Smooth muscle cell (in vitro differentiated cells): ENCODE measurements around the gene TMEM271. TPM values are rescaled to one million over a fixed set of nuclear protein-coding genes. Genes with fewer than 3 reads are reported as not detected.
"Not testable (repeated sequence)": the region's sequence is repeated elsewhere in the genome, so short reads cannot be mapped to it uniquely, and the experiment has no call there.

Experiments used
- DNase-seq: peaks from one replicate; lab custom pipeline; 2025; ENCODE audit not compliant: unreplicated experiment; lab: John Stamatoyannopoulos, UW
- H2AFZ ChIP-seq: fragments of 200-600 bp; sonication (generic); 2 replicates; pipeline ENCODE4 v1.6.0; 2016; ENCODE audit warnings: antibody characterized with exemption, low read depth, mild to moderate bottlenecking
- H3F3A ChIP-seq: fragments of 200-600 bp; sonication (generic); 2 replicates; pipeline ENCODE4 v1.6.0; 2017; ENCODE audit warnings: antibody characterized with exemption, low read depth
- H3K27ac ChIP-seq: fragments of 200-600 bp; sonication (generic); 2 replicates; pipeline ENCODE4 v1.5.1; 2016; ENCODE audit warnings: low read depth, mild to moderate bottlenecking
- H3K27me3 ChIP-seq: fragments of 200-600 bp; sonication (generic); 2 replicates; pipeline ENCODE4 v1.6.1; 2016; ENCODE audit warnings: low read depth, mild to moderate bottlenecking
- H3K36me3 ChIP-seq: fragments of 200-600 bp; sonication (generic); 2 replicates; pipeline ENCODE4 v1.5.1; 2016; ENCODE audit warnings: low read depth
- H3K4me1 ChIP-seq: fragments of 200-600 bp; sonication (generic); 2 replicates; pipeline ENCODE4 v1.5.1; 2016; ENCODE audit warnings: low read depth
- H3K4me2 ChIP-seq: fragments of 200-600 bp; sonication (generic); 2 replicates; pipeline ENCODE4 v1.6.0; 2016; ENCODE audit warnings: mild to moderate bottlenecking
- H3K4me3 ChIP-seq: fragments of 200-600 bp; sonication (generic); 2 replicates; pipeline ENCODE4 v1.5.1; 2016; ENCODE audit warnings: mild to moderate bottlenecking
- H3K79me2 ChIP-seq: fragments of 200-600 bp; sonication (generic); 2 replicates; pipeline ENCODE4 v1.6.0; 2016; ENCODE audit warnings: low read depth, mild to moderate bottlenecking
- H3K9ac ChIP-seq: fragments of 200-600 bp; sonication (generic); 2 replicates; pipeline ENCODE4 v1.6.0; 2016; ENCODE audit warnings: low read depth
- H3K9me3 ChIP-seq: fragments of 200-600 bp; sonication (generic); replicated peaks from 2 replicates; pipeline ENCODE4 v1.5.1; 2016; ENCODE audit warnings: low read depth
- H4K20me1 ChIP-seq: fragments of 200-600 bp; sonication (generic); 2 replicates; pipeline ENCODE4 v1.6.0; 2016; ENCODE audit warnings: low read depth
- WGBS: methylation state at CpG from one replicate; pipeline ENCODE4 v1.1.7; 2016; ENCODE audit warnings: low lambda C conversion rate; 5-methylcytosine and 5-hydroxymethylcytosine counted together
- polyA plus RNA-seq: library from polyadenylated mRNA; unstranded; fragments of >200 nt; fragmentation: Nextera tagmentation; extraction: Ambion mirVana; gene quantifications from 2 replicates; pipeline ENCODE4 v1.2.1, GENCODE V29; 2016
- total RNA-seq: library from RNA; depleted of rRNA; stranded (reverse); fragments of >200 nt; gene quantifications from 2 replicates; pipeline ENCODE4 v1.2.3, GENCODE V29; 2014
- TF ChIP-seq, protein P1 (sequence below): fragments of 200-600 bp; sonication (generic); IDR thresholded peaks from 2 replicates; pipeline ENCODE4 v1.5.1; 2017; ENCODE audit warnings: borderline replicate concordance, mild to moderate bottlenecking, antibody characterized with exemption; ENCODE audit not compliant: insufficient read depth, poor library complexity, severe bottlenecking

Gene TMEM271
- total and polyA plus RNA-seq, 2 experiments from 2014 or later: not detected

GRCh38 chr4:598925-599324 is 22.8 kb upstream of the TMEM271 start:
- H3K4me1 ChIP-seq: peaks cover 3% of the 10 kb centered on the region
- H3K4me3 ChIP-seq: no peak overlapping the region
- no peaks in the 10 kb centered on the region for H3K79me2 ChIP-seq
- no peak overlapping the region for H3K27ac ChIP-seq
- H3K9me3 ChIP-seq: no peaks in the 10 kb centered on the region
- H3F3A ChIP-seq: no peaks in the 10 kb centered on the region
- H4K20me1 ChIP-seq: no peaks in the 10 kb centered on the region
- H3K36me3 ChIP-seq: no peaks in the 10 kb centered on the region
- TF ChIP-seq, protein P1, sequence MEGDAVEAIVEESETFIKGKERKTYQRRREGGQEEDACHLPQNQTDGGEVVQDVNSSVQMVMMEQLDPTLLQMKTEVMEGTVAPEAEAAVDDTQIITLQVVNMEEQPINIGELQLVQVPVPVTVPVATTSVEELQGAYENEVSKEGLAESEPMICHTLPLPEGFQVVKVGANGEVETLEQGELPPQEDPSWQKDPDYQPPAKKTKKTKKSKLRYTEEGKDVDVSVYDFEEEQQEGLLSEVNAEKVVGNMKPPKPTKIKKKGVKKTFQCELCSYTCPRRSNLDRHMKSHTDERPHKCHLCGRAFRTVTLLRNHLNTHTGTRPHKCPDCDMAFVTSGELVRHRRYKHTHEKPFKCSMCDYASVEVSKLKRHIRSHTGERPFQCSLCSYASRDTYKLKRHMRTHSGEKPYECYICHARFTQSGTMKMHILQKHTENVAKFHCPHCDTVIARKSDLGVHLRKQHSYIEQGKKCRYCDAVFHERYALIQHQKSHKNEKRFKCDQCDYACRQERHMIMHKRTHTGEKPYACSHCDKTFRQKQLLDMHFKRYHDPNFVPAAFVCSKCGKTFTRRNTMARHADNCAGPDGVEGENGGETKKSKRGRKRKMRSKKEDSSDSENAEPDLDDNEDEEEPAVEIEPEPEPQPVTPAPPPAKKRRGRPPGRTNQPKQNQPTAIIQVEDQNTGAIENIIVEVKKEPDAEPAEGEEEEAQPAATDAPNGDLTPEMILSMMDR: no peak
- H3K27me3 ChIP-seq: peaks cover 4% of the 10 kb centered on the region
- no peak for DNase-seq
- H3K4me2 ChIP-seq: no peak overlapping the region
- no peak overlapping the region for H2AFZ ChIP-seq
- 77% methylated on average over 3 of the region's 3 CpGs for WGBS
- no peak overlapping the region for H3K9ac ChIP-seq

DNA sequence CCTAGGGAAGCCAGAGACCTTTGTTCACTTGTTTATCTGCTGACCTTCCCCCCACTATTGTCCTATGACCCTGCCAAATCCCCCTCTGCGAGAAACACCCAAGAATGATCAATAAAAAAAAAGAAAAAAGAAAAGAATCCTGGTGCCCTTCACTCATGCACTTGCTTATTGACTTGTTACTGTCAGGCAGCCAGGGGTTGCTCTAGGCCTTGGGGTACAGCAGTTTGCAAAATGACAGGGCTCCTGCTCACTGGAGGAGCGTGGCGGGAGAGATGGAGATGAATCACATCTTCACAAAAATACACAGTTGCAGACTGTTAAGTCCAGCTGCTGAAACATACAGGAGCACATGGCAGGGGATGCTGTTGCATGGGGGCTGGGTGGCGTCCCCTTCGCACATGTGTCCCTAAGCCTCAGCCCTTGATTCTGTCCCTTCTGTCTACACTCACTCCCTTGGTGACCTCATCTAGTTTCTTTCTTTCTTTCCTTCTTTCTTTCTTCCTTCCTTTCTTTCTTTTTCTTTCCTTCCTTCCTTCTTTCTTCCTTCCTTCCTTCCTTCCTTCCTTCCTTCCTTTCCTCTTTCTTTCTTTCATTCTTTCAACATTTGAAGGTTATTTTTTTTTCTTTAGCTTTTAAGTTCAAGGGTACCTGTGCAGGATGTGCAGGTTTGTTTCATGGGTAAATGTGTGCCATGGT is 16.9 kb upstream of the TMEM271 start:
- Histone ChIP-seq H3K79me2 (no peaks in the 10 kb centered on the region), H3K9ac (no peak overlapping the region), H3K36me3 (no peaks in the 10 kb centered on the region), H3K4me3 (no peak overlapping the region), H3F3A (no peaks in the 10 kb centered on the region), H3K27me3 (peaks cover 4% of the 10 kb centered on the region), H3K4me2 (no peak overlapping the region), H3K9me3 (no peaks in the 10 kb centered on the region), H2AFZ (no peak overlapping the region), H3K27ac (no peak overlapping the region), H4K20me1 (no peaks in the 10 kb centered on the region), H3K4me1 (no peaks in the 10 kb centered on the region)
- TF ChIP-seq, protein P1: no peak
- DNase-seq: no peak
- 85% methylated on average over 5 of the region's 5 CpGs for WGBS

DNA sequence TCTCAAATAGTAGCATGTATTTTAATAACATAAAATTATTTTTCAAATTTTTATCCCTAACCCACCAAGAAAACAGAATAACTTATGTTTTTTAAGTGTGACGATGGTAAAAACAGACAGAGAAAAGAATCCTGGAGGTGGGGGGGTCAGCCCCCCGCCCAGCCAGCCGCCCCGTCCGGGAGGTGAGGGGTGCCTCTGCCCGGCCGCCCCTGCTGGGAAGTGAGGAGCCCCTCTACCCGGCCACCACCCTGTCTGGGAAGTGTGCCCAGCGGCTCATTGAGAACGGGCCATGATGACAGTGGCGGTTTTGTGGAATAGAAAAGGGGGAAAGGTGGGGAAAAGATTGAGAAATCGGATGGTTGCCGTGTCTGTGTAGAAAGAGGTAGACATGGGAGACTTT is 16.1 kb upstream of the TMEM271 start:
- H3K9me3 ChIP-seq, H3K27ac ChIP-seq, H3F3A ChIP-seq, H3K4me1 ChIP-seq, H4K20me1 ChIP-seq, H3K4me3 ChIP-seq, H3K79me2 ChIP-seq, H3K27me3 ChIP-seq, H3K36me3 ChIP-seq, H3K9ac ChIP-seq, DNase-seq, H2AFZ ChIP-seq, H3K4me2 ChIP-seq: not testable (repeated sequence)
- WGBS: 88% methylated on average over 13 of the region's 13 CpGs

DNA sequence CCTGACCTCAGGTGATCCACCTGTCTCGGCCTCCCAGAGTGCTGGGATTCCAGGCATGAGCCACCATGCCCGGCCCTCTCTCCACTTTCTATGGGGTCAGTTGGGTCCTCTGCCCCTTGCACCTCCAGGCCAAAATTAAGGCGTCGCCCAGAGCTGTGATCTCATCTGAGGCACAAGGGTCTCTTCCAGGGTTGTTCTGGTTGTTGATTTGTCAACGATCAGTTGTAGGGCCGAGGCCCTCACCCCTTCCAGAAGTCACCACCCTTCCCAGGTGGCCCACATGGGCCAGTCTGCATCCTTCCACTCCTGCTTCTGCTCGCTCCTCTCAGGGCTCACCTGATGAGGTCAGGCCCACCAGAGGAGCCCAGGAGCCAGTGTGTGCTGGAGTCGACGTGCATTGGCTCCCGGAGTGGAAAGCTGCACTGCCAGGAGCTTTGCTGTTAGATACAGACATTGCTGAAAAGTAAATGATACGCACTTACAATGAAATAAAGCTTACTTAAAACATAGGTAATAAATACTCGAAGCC is 14.3 kb upstream of the TMEM271 start:
- no peaks in the 10 kb centered on the region for H3F3A ChIP-seq
- H4K20me1 ChIP-seq: no peaks in the 10 kb centered on the region
- H3K79me2 ChIP-seq: no peaks in the 10 kb centered on the region
- H3K36me3 ChIP-seq: no peaks in the 10 kb centered on the region
- no peak overlapping the region for H3K4me2 ChIP-seq
- no peak for DNase-seq
- H3K9ac ChIP-seq: no peak overlapping the region
- TF ChIP-seq, protein P1: no peak
- 88% methylated on average over 12 of the region's 12 CpGs for WGBS
- H3K9me3 ChIP-seq: no peaks in the 10 kb centered on the region
- no peaks in the 10 kb centered on the region for H3K27me3 ChIP-seq
- H3K4me1 ChIP-seq: no peaks in the 10 kb centered on the region
- H2AFZ ChIP-seq: no peak overlapping the region
- no peak overlapping the region for H3K4me3 ChIP-seq
- H3K27ac ChIP-seq: no peak overlapping the region
